ENCODE measurements around the gene PKHD1. TPM values are rescaled to one million over a fixed set of nuclear protein-coding genes. Genes with fewer than 3 reads are reported as not detected.
"Not testable (repeated sequence)": the region's sequence is repeated elsewhere in the genome, so short reads cannot be mapped to it uniquely, and the experiment has no call there.

Gene PKHD1
- total and polyA plus RNA-seq, 2 of the 8 experiments (the other 6 are each of a cell fraction or from before 2014, with no cell fraction given): 0.06 to 0.09 TPM

GRCh38 chr6:51853109-51853508 is 234.3 kb downstream of the PKHD1 start:
- H2BK15ac ChIP-seq (ENCODE audit: low read length); H3K36me3 ChIP-seq (ENCODE audit: control insufficient read depth in 2 of 4, insufficient read depth in 4 of 4, low read length in 3 of 4); H3K27me3 ChIP-seq (replicated peaks in 1 of 4; ENCODE audit: control insufficient read depth in 3 of 4, extremely low read depth in 1 of 4, insufficient read depth in 3 of 4, low read length in 3 of 4); H4K8ac ChIP-seq (ENCODE audit: extremely low read depth, insufficient read depth, low read length); H3K18ac ChIP-seq (ENCODE audit: extremely low read depth, low read length); DNase-seq (ENCODE audit: low read depth in 1 of 2, low spot score in 2 of 2); H3K79me1 ChIP-seq (ENCODE audit: low read depth, low read length); H2BK5ac ChIP-seq (ENCODE audit: low read depth, low read length); H4K5ac ChIP-seq (ENCODE audit: insufficient read length, low read depth, low read length); H3K9ac ChIP-seq (replicated peaks in 1 of 4; ENCODE audit: extremely low read depth in 1 of 4, low read depth in 3 of 4, low read length in 3 of 4); H3K14ac ChIP-seq (ENCODE audit: insufficient read length); H3K56ac ChIP-seq (replicated peaks; ENCODE audit: insufficient read length, low read depth, low read length); H2AK5ac ChIP-seq (ENCODE audit: low read depth, low read length); CTCF ChIA-PET (ENCODE audit: partially characterized antibody); H3K4ac ChIP-seq (replicated peaks; ENCODE audit: insufficient read length, low read depth, low read length); H2BK20ac ChIP-seq (ENCODE audit: low read length); FAIRE-seq; H4K20me1 ChIP-seq (replicated peaks in 1 of 2; ENCODE audit: control insufficient read depth in 1 of 2, insufficient read depth in 2 of 2, low read length in 2 of 2); H3K4me3 ChIP-seq (ENCODE audit: extremely low read depth in 1 of 4, insufficient read depth in 2 of 4, low read depth in 3 of 4, low read length in 4 of 4); H2AFZ ChIP-seq (ENCODE audit: low read length); H3K9me3 ChIP-seq (ENCODE audit: insufficient read depth in 2 of 2, low read depth in 1 of 2, low read length in 1 of 2); H3K23me2 ChIP-seq (ENCODE audit: low read depth, low read length); H2BK120ac ChIP-seq (replicated peaks; ENCODE audit: low read depth, low read length); H3K4me2 ChIP-seq (ENCODE audit: insufficient read depth in 1 of 2, low read depth in 2 of 2, low read length in 2 of 2); H3K23ac ChIP-seq (ENCODE audit: insufficient read length); POLR2A ChIA-PET (ENCODE audit: partially characterized antibody); H3K4me1 ChIP-seq (replicated peaks in 1 of 4; ENCODE audit: control insufficient read depth in 3 of 4, insufficient read depth in 4 of 4, low read length in 3 of 4); H4K91ac ChIP-seq (replicated peaks; ENCODE audit: insufficient read length, low read length); H2BK12ac ChIP-seq (ENCODE audit: low read depth, low read length); H3K27ac ChIP-seq (ENCODE audit: low read depth, low read length); H3K79me2 ChIP-seq (ENCODE audit: control insufficient read depth in 1 of 2, insufficient read depth in 2 of 2, low read length in 2 of 2): not testable (repeated sequence)
- WGBS, 2 experiments (ENCODE audit: extremely low coverage in 1 of 2, insufficient coverage in 1 of 2, insufficient read length in 1 of 2, insufficient replicate concordance in 2 of 2, low coverage in 1 of 2, low lambda C conversion rate in 2 of 2, missing lambda C conversion rate in 1 of 2): 85% methylated on average over 1 of the region's 1 CpG; no CpG with 5 or more reads in 1 of the 2 experiments

Data from H1 (cell line).